ENCODE data around the gene ZNF385D. TPM values are rescaled to one million over a fixed set of nuclear protein-coding genes. Genes with fewer than 3 reads are reported as not detected.
A peak's percentile ranks its signal among the peaks of the same experiment; 100 is the strongest.

The ZNF385D gene
- total and polyA plus RNA-seq, 8 donors: 0.42 to 4.0 (median 1.1) TPM

DNA sequence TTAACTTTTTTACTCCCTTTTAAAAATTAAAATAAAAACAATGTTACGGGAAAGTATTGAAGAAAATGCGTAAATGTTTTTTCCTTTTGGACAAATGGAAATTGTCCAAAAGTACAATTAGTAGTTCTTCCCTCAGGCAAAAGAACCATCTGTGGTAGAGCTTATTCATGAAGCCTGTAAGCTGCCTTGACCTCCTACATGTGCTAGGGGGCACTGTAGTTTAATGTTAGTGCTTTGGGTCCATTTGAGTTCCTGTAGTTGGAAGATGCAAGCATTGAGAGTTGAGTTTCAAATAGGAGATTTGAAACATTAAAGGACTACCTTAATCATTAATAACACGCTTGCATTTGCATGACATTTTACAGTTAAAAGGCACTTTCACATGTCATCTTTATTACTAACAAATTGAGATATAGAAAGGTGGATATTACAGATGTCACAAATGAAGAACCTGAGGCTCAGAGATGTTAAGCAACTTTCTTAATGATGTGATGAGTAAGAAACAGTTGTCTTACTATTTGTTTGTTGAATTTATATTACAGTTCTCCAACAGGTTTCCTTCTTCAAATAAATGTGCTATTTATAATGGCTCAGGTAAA lies 1.8 kb upstream of the ZNF385D start:
- H3K9me3 ChIP-seq: no peaks in the 10 kb centered on the region
- no peak for FAIRE-seq
- no peak overlapping the region for H3K4me3 ChIP-seq
- TF ChIP-seq, protein P1, sequence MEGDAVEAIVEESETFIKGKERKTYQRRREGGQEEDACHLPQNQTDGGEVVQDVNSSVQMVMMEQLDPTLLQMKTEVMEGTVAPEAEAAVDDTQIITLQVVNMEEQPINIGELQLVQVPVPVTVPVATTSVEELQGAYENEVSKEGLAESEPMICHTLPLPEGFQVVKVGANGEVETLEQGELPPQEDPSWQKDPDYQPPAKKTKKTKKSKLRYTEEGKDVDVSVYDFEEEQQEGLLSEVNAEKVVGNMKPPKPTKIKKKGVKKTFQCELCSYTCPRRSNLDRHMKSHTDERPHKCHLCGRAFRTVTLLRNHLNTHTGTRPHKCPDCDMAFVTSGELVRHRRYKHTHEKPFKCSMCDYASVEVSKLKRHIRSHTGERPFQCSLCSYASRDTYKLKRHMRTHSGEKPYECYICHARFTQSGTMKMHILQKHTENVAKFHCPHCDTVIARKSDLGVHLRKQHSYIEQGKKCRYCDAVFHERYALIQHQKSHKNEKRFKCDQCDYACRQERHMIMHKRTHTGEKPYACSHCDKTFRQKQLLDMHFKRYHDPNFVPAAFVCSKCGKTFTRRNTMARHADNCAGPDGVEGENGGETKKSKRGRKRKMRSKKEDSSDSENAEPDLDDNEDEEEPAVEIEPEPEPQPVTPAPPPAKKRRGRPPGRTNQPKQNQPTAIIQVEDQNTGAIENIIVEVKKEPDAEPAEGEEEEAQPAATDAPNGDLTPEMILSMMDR (IDR thresholded peaks at IDR 0.05): peak in 2 of 4 donors; percentile 14
- DNase-seq: no peak
- H3K36me3 ChIP-seq: no peaks in the 10 kb centered on the region
- 14 to 25% methylated on average over 3 of the region's 3 CpGs for WGBS, 2 donors
- ATAC-seq: peak in 3 of 4 donors; percentile 64 to 72 (median 67)
- intact Hi-C loops (cut with DNase I): no loop called here
- no peak overlapping the region for H3K27ac ChIP-seq
- peaks cover 0 to 11% (median 0%) of the 10 kb centered on the region in 4 donors for H3K27me3 ChIP-seq
- no peaks in the 10 kb centered on the region for H3K4me1 ChIP-seq

DNA sequence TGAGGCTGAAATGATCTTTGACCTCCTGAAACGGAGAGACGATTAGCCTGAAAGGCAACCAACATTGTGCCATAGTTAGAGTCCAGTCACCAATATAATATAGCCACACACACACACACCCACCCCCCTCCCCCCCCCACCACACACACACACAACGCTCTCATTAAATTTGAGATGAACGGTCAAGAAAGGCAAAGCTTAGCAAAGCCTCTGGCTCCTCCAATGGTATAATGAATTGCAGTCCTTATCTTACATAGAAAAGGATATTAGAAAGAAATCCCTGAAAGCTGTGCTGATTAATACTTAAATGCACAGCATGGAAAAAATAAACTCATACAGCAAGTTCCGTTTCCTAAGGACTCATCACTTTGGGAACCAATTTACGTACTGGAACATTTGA lies 876 bp upstream of the ZNF385D start:
- 28 to 35% methylated on average over 6 of the region's 6 CpGs for WGBS, 2 donors
- ATAC-seq (no peak), DNase-seq (no peak), FAIRE-seq (no peak)
- TF ChIP-seq, protein P1 (IDR thresholded peaks at IDR 0.05): no peak
- H3K4me3 ChIP-seq: no peak overlapping the region
- H3K4me1 ChIP-seq: no peaks in the 10 kb centered on the region
- no peak overlapping the region for H3K27ac ChIP-seq
- no peaks in the 10 kb centered on the region for H3K9me3 ChIP-seq
- peaks cover 0 to 14% (median 0%) of the 10 kb centered on the region in 4 donors for H3K27me3 ChIP-seq
- H3K36me3 ChIP-seq: no peaks in the 10 kb centered on the region
- intact Hi-C loops (cut with DNase I): no loop called here

DNA sequence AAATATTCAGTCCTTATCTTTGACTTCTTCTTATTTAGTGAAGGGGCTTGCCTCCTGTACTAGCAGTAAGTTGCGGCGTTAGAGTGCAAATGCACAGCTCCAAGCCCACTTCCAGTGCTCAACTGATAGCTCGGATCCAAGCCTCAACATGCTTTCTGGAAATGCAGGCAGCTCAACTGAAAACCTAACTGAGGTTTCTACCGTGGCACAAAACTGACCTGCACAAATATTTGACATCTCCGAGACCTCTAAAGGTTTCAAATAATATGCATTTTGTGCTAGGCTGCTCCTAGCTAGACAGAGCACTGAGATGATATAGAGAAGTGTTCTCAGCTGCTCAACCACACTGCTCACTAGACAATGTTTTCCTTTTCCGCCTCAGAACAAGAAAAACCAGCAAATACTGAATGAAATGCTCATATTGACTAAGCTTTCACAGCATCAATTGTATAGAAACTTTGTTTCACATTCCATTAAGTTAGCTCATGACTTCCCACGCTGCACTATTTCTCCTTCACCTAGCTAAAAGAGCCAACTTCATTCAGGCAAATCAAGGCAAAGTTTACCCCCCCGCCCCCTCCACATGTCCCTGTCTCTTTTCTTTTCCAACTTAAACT lies 822 bp downstream of the ZNF385D start:
- Histone ChIP-seq H3K9me3 (no peaks in the 10 kb centered on the region), H3K4me3 (peak overlapping the region in 1 of 4 donors; percentile 4), H3K27me3 (peaks cover 0 to 18% (median 0%) of the 10 kb centered on the region in 4 donors), H3K36me3 (no peaks in the 10 kb centered on the region), H3K4me1 (no peaks in the 10 kb centered on the region), H3K27ac (no peak overlapping the region)
- FAIRE-seq (no peak), ATAC-seq (no peak), DNase-seq (no peak)
- 30 to 31% methylated on average over 8 of the region's 8 CpGs for WGBS, 2 donors
- intact Hi-C loops (cut with DNase I): no loop called here
- TF ChIP-seq, protein P1 (IDR thresholded peaks at IDR 0.05): no peak

DNA sequence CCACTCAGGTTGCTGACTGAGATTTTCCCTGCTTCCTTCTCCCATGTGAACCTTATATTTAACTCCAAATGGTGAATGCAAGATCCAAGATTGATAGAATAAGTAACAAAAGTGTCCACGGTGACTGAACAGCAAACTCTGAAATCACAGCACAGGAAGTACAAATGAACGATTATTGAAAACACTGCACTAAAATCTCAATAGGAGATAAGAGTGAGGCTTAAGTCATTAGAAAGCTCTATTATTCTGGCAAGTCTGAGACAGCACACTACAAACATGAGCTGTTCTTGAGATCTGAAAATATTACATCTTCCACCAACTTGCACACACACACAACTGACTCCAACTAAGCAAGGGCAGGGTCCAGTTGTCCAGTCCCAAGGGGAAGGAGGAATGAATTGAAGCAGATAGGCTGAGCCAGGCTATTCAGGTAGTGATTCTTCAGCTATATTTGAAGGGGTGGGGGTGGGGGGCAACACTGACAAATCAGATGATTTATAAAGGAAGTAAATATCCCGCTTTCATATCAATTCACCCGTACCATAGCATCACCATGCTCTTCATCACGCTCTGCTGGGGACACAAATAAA lies 2.9 kb downstream of the ZNF385D start:
- DNase-seq (no peak), FAIRE-seq (no peak), ATAC-seq (no peak)
- no peak overlapping the region for H3K27ac ChIP-seq
- peaks cover 0 to 18% (median 0%) of the 10 kb centered on the region in 4 donors for H3K27me3 ChIP-seq
- TF ChIP-seq, protein P1 (IDR thresholded peaks at IDR 0.05): no peak
- no peaks in the 10 kb centered on the region for H3K36me3 ChIP-seq
- WGBS, 2 donors: 50 to 58% methylated on average over 5 of the region's 5 CpGs
- intact Hi-C loops (cut with DNase I): no loop called here
- no peaks in the 10 kb centered on the region for H3K4me1 ChIP-seq
- H3K4me3 ChIP-seq: no peak overlapping the region
- H3K9me3 ChIP-seq: no peaks in the 10 kb centered on the region

DNA sequence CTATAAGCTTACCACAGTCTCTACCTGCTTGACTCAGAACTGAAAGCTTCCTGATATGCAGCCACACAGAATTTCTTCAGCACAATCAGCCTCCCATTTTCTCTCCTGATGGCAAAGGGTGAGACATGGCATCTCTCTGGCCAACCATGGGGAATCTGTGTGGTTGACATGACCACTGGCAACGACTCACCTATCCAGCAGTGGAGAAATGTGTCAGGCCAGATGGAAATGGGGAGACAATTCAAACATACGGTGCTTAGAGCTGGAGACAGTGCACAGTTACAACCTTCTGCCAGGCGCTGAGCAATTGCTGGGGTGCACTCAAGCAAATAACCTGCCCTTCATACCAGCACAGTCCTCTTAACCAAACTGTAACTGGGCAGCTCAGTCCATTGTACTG lies 3.6 kb downstream of the ZNF385D start:
- Histone ChIP-seq H3K4me3 (no peak overlapping the region), H3K27ac (no peak overlapping the region), H3K9me3 (no peaks in the 10 kb centered on the region), H3K36me3 (no peaks in the 10 kb centered on the region), H3K4me1 (no peaks in the 10 kb centered on the region), H3K27me3 (peaks cover 0 to 18% (median 0%) of the 10 kb centered on the region in 4 donors)
- TF ChIP-seq, protein P1 (IDR thresholded peaks at IDR 0.05): no peak
- DNase-seq: no peak
- no peak for ATAC-seq
- intact Hi-C loops (cut with DNase I): no loop called here
- WGBS, 2 donors: 54 to 62% methylated on average over 3 of the region's 3 CpGs
- no peak for FAIRE-seq

Measured in pancreas (tissue), 10 donors.